Right atrium auricular region (tissue), 2 donors: ENCODE measurements around the gene DCAF5. TPM values are rescaled to one million over a fixed set of nuclear protein-coding genes. Genes with fewer than 3 reads are reported as not detected.

ENCODE experiments used
- DNase-seq: peaks from one replicate; pipeline ENCODE4 v3.0.0-alpha.2; 2019; ENCODE audit warnings: low spot score
- H3K27ac ChIP-seq, 2 donors: fragments of 200-600 bp; sonication (generic); 1 replicate in 1 of 2; 2 replicates in 1 of 2; pipeline ENCODE4 v1.5.1; 2016 to 2019
- H3K27me3 ChIP-seq, 2 donors: fragments of 200-600 bp; sonication (generic); one replicate each; pipeline versions ENCODE4 v1.5.1 to v1.6.0; 2017 to 2019
- H3K36me3 ChIP-seq: fragments of 200-600 bp; sonication (generic); one replicate; pipeline ENCODE4 v1.5.1; 2016
- H3K4me1 ChIP-seq, 2 donors: fragments of 200-600 bp; sonication (generic); one replicate each; pipeline versions ENCODE4 v1.5.1 to v1.6.0; 2017 to 2019
- H3K4me3 ChIP-seq, 2 donors: fragments of 200-600 bp; sonication (generic); 1 replicate in 1 of 2; 2 replicates in 1 of 2; pipeline ENCODE4 v1.5.1; 2017 to 2019; ENCODE audit warnings: mild to moderate bottlenecking in 1 of 2, moderate library complexity in 1 of 2
- H3K9me3 ChIP-seq, 2 donors: fragments of 200-600 bp; sonication (generic); one replicate each; pipeline ENCODE4 v1.5.1; 2019
- CTCF ChIP-seq, 2 donors: fragments of 200-600 bp; sonication (generic); IDR thresholded peaks; one replicate each; pipeline ENCODE4 v1.5.1; 2019; ENCODE audit warnings: antibody characterized with exemption in 2 of 2
- total RNA-seq, 2 donors: library from RNA; depleted of rRNA; stranded (reverse); fragments of >200 nt; gene quantifications; one replicate each; pipeline ENCODE4 v1.1.0, GENCODE V29; 2016

DCAF5 gene
- total RNA-seq, 2 donors from 2014 or later = 33.1 to 38.8 TPM

- Histone ChIP-seq H3K36me3 (no peaks in the 10 kb centered on the region), H3K4me1 (peaks cover 0 to 37% of the 10 kb centered on the region in 2 donors), H3K27me3 (no peaks in the 10 kb centered on the region), H3K9me3 (no peaks in the 10 kb centered on the region), H3K27ac (peak overlapping the region; percentile 27 to 49), H3K4me3 (no peak overlapping the region)
- no peak for TF ChIP-seq CTCF (IDR thresholded peaks at IDR 0.05)
- no peak for DNase-seq
These were observed 114.2 kb downstream of the DCAF5 start for GRCh38 chr14:69038455-69039287.

- Histone ChIP-seq H3K27ac (peak overlapping the region; percentile 27 to 49), H3K4me3 (no peak overlapping the region), H3K9me3 (no peaks in the 10 kb centered on the region), H3K4me1 (peaks cover 0 to 29% of the 10 kb centered on the region in 2 donors), H3K27me3 (no peaks in the 10 kb centered on the region), H3K36me3 (no peaks in the 10 kb centered on the region)
- DNase-seq = no peak
- no peak for TF ChIP-seq CTCF (IDR thresholded peaks at IDR 0.05)
These were observed 115.0 kb downstream of the DCAF5 start for GRCh38 chr14:69037790-69038454.

- H3K9me3 ChIP-seq = no peaks in the 10 kb centered on the region
- no peaks in the 10 kb centered on the region for H3K36me3 ChIP-seq
- DNase-seq = no peak
- H3K4me1 ChIP-seq = peaks cover 0 to 26% of the 10 kb centered on the region in 2 donors
- H3K27me3 ChIP-seq = no peaks in the 10 kb centered on the region
- H3K27ac ChIP-seq = peak overlapping the region in 1 of 2 donors; percentile 27
- no peak for TF ChIP-seq CTCF (IDR thresholded peaks at IDR 0.05)
- H3K4me3 ChIP-seq = no peak overlapping the region
These were observed 116.0 kb downstream of the DCAF5 start for GRCh38 chr14:69036757-69037506.

GRCh38 chr14:69034612-69035262, 118.2 kb downstream of the DCAF5 start:
- Histone ChIP-seq H3K4me3 (no peak overlapping the region), H3K4me1 (peaks cover 0 to 26% of the 10 kb centered on the region in 2 donors), H3K36me3 (no peaks in the 10 kb centered on the region), H3K9me3 (no peaks in the 10 kb centered on the region), H3K27ac (no peak overlapping the region), H3K27me3 (no peaks in the 10 kb centered on the region)
- DNase-seq = no peak
- no peak for TF ChIP-seq CTCF (IDR thresholded peaks at IDR 0.05)

- no peak for DNase-seq
- TF ChIP-seq CTCF (IDR thresholded peaks at IDR 0.05) = no peak
- Histone ChIP-seq H3K27ac (no peak overlapping the region), H3K4me1 (no peaks in the 10 kb centered on the region), H3K36me3 (no peaks in the 10 kb centered on the region), H3K27me3 (no peaks in the 10 kb centered on the region), H3K9me3 (no peaks in the 10 kb centered on the region), H3K4me3 (no peak overlapping the region)
These were observed 125.5 kb downstream of the DCAF5 start for GRCh38 chr14:69027242-69027913.
